ENCODE data around the gene LCLAT1.
A peak's percentile ranks its signal among the peaks of the same experiment; 100 is the strongest.

The LCLAT1 gene

GRCh38 chr2:30412684-30413570, 34.1 kb upstream of the LCLAT1 start:
- DNase-seq: no peak
- H3K27ac Mint-ChIP-seq: no peak overlapping the region
- no peaks in the 10 kb centered on the region for H3K36me3 Mint-ChIP-seq (ENCODE audit: low read depth)
- H3K9me3 Mint-ChIP-seq: peaks cover 7% of the 10 kb centered on the region
- H3K27me3 Mint-ChIP-seq: no peaks in the 10 kb centered on the region
- peaks cover 42% of the 10 kb centered on the region for H3K4me1 Mint-ChIP-seq
- no peak for ATAC-seq
- H3K4me3 Mint-ChIP-seq: no peak overlapping the region

GRCh38 chr2:30414961-30415360, 32.1 kb upstream of the LCLAT1 start:
- Mint-ChIP-seq H3K27me3 (no peaks in the 10 kb centered on the region), H3K4me3 (no peak overlapping the region), H3K27ac (no peak overlapping the region)

DNA sequence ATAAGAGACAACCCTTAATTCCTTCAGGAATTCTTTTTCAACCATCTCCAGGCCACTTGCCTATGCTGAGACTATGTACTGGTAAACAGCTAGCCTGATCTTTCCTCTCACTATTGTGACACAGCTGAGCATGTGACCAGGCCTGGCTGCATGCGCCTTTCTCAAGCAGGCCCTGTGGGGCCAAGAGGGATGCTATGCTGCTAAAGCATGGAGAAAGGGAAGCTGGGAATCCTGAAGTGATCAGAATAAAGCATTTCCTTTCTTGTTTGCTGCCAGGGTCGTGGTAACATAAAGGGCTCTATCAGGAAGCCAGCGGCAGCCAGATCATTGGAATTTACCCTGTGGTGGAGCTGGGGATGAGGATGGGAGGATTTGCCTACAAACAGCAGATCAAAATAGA, 29.8 kb upstream of the LCLAT1 start:
- no peak for DNase-seq
- H3K4me3 Mint-ChIP-seq: no peak overlapping the region
- H3K27ac Mint-ChIP-seq: no peak overlapping the region
- no peaks in the 10 kb centered on the region for H3K36me3 Mint-ChIP-seq (ENCODE audit: low read depth)
- no peak for ATAC-seq
- H3K9me3 Mint-ChIP-seq: peaks cover 7% of the 10 kb centered on the region
- H3K27me3 Mint-ChIP-seq: no peaks in the 10 kb centered on the region
- peaks cover 25% of the 10 kb centered on the region for H3K4me1 Mint-ChIP-seq

More at GRCh38 chr2:30414961-30415360, 32.1 kb upstream of the LCLAT1 start:
- peaks cover 7% of the 10 kb centered on the region for H3K9me3 Mint-ChIP-seq
- DNase-seq: no peak
- no peaks in the 10 kb centered on the region for H3K36me3 Mint-ChIP-seq (ENCODE audit: low read depth)
- peaks cover 23% of the 10 kb centered on the region for H3K4me1 Mint-ChIP-seq
- no peak for ATAC-seq

DNA sequence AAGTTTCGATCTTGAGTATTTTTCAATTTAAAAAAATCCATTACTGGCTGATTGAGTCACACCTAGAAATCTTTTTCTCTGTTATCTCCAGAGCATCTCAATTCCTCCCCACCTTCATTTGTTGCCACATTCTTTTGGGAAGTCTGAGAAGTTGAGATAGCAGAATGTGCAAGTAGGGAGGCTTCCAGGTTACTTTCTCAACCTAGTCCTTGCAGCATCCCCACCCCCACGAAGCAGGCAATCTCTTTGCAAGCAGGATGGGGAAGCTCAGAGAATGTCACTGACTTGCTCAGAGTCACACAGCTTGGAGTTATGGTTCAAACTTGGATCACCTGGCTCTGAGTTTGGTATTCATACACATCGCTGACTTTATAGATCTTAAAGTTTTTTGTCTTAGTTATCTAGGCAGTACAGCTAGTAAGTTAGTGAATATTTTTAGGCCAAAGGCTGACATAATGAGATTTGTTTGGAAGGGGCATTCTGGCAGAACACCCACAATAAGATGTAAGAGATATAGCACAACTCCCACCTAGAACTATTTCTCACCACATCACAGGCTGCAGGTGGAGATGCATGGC, 25.9 kb upstream of the LCLAT1 start:
- Mint-ChIP-seq H3K27ac (peak overlapping the region; percentile 92), H3K4me1 (peaks cover 49% of the 10 kb centered on the region), H3K9me3 (no peaks in the 10 kb centered on the region), H3K36me3 (ENCODE audit: low read depth) (no peaks in the 10 kb centered on the region), H3K27me3 (no peaks in the 10 kb centered on the region), H3K4me3 (peak overlapping the region; percentile 61)
- ATAC-seq (no peak), DNase-seq (no peak)

GRCh38 chr2:30421604-30422443, 25.2 kb upstream of the LCLAT1 start:
- peak; percentile 63 for ATAC-seq
- no peaks in the 10 kb centered on the region for H3K9me3 Mint-ChIP-seq
- no peaks in the 10 kb centered on the region for H3K36me3 Mint-ChIP-seq (ENCODE audit: low read depth)
- peak overlapping the region; percentile 61 for H3K4me3 Mint-ChIP-seq
- H3K4me1 Mint-ChIP-seq: peaks cover 53% of the 10 kb centered on the region
- peak; percentile 17 for DNase-seq
- no peaks in the 10 kb centered on the region for H3K27me3 Mint-ChIP-seq
- H3K27ac Mint-ChIP-seq: peak overlapping the region; percentile 92

- no peaks in the 10 kb centered on the region for H3K36me3 Mint-ChIP-seq (ENCODE audit: low read depth)
- no peaks in the 10 kb centered on the region for H3K27me3 Mint-ChIP-seq
- peak overlapping the region; percentile 61 for H3K4me3 Mint-ChIP-seq
- H3K9me3 Mint-ChIP-seq: no peaks in the 10 kb centered on the region
- ATAC-seq (peak; percentile 98), DNase-seq (peak; percentile 83)
- H3K4me1 Mint-ChIP-seq: peaks cover 50% of the 10 kb centered on the region
- H3K27ac Mint-ChIP-seq: peak overlapping the region; percentile 92
Measured at GRCh38 chr2:30422444-30423040, 24.5 kb upstream of the LCLAT1 start.

DNA sequence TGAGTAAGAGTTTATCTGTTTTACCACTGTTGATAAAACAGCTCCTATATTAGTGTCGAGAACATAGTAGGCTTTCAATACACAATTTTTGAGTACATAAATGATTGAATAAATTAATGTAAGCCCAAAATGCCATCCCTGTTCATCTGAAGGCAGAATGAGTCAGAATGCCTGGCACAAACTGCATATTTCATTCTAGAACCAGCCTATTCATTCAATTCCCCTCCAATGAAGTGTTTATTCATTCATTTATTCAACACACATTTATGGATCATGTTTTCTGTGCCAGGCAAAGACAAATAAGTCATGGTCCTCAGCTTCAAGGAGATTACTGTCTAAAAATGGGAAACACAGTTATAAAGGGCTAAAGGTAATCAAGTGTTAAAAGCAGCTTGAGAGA, 22.8 kb upstream of the LCLAT1 start:
- Mint-ChIP-seq H3K4me3 (no peak overlapping the region), H3K4me1 (peaks cover 67% of the 10 kb centered on the region), H3K9me3 (no peaks in the 10 kb centered on the region), H3K27me3 (no peaks in the 10 kb centered on the region), H3K27ac (peak overlapping the region; percentile 32), H3K36me3 (ENCODE audit: low read depth) (no peaks in the 10 kb centered on the region)
- ATAC-seq: no peak
- no peak for DNase-seq

GRCh38 chr2:30425326-30425725, 21.7 kb upstream of the LCLAT1 start:
- ATAC-seq: no peak

GRCh38 chr2:30427606-30428347, 19.3 kb upstream of the LCLAT1 start:
- peak overlapping the region; percentile 54 for H3K27ac Mint-ChIP-seq
- H3K9me3 Mint-ChIP-seq: no peaks in the 10 kb centered on the region
- ATAC-seq (no peak), DNase-seq (no peak)
- no peaks in the 10 kb centered on the region for H3K36me3 Mint-ChIP-seq (ENCODE audit: low read depth)
- H3K4me1 Mint-ChIP-seq: peaks cover 44% of the 10 kb centered on the region
- no peak overlapping the region for H3K4me3 Mint-ChIP-seq
- H3K27me3 Mint-ChIP-seq: no peaks in the 10 kb centered on the region

More at GRCh38 chr2:30425326-30425725, 21.7 kb upstream of the LCLAT1 start:
- H3K4me3 Mint-ChIP-seq: no peak overlapping the region
- no peaks in the 10 kb centered on the region for H3K36me3 Mint-ChIP-seq (ENCODE audit: low read depth)
- H3K9me3 Mint-ChIP-seq: no peaks in the 10 kb centered on the region
- H3K27me3 Mint-ChIP-seq: no peaks in the 10 kb centered on the region
- H3K4me1 Mint-ChIP-seq: peaks cover 69% of the 10 kb centered on the region
- no peak for DNase-seq
- no peak overlapping the region for H3K27ac Mint-ChIP-seq

GRCh38 chr2:30428348-30428662, 18.7 kb upstream of the LCLAT1 start:
- DNase-seq: no peak
- Mint-ChIP-seq H3K36me3 (ENCODE audit: low read depth) (no peaks in the 10 kb centered on the region), H3K4me3 (peak overlapping the region; percentile 48), H3K27ac (peak overlapping the region; percentile 54), H3K27me3 (no peaks in the 10 kb centered on the region), H3K4me1 (peaks cover 39% of the 10 kb centered on the region), H3K9me3 (no peaks in the 10 kb centered on the region)
- no peak for ATAC-seq

GRCh38 chr2:30428827-30429461, 18.1 kb upstream of the LCLAT1 start:
- H3K36me3 Mint-ChIP-seq (ENCODE audit: low read depth): no peaks in the 10 kb centered on the region
- peak overlapping the region; percentile 54 for H3K27ac Mint-ChIP-seq
- DNase-seq (no peak), ATAC-seq (peak; percentile 74)
- no peaks in the 10 kb centered on the region for H3K9me3 Mint-ChIP-seq
- peaks cover 35% of the 10 kb centered on the region for H3K4me1 Mint-ChIP-seq
- no peaks in the 10 kb centered on the region for H3K27me3 Mint-ChIP-seq
- H3K4me3 Mint-ChIP-seq: peak overlapping the region; percentile 48

- H3K36me3 Mint-ChIP-seq (ENCODE audit: low read depth): no peaks in the 10 kb centered on the region
- DNase-seq (no peak), ATAC-seq (no peak)
- no peaks in the 10 kb centered on the region for H3K9me3 Mint-ChIP-seq
- no peak overlapping the region for H3K4me3 Mint-ChIP-seq
- H3K4me1 Mint-ChIP-seq: peaks cover 28% of the 10 kb centered on the region
- no peaks in the 10 kb centered on the region for H3K27me3 Mint-ChIP-seq
- no peak overlapping the region for H3K27ac Mint-ChIP-seq
Measured at GRCh38 chr2:30433541-30434299, 13.3 kb upstream of the LCLAT1 start.

DNA sequence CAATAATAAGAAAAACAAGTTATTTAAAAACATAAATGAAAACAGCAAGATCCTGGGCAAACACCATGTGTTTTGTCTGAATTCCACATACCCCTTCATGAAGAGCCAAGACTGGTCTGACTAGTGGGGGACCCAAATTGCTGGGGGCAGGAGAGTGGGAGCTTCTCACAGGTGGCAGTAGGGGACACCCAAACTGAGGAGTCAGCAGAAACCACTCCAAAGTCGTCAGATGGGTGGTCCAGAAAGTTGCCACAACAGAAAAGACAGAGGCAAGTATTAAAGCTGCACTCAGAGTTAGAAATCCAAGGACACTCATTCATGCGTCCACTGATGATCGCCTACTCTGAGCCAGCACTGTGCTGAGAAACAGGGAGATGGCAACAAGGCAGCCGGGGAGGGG, 12.3 kb upstream of the LCLAT1 start:
- Mint-ChIP-seq H3K4me3 (no peak overlapping the region), H3K9me3 (no peaks in the 10 kb centered on the region), H3K36me3 (ENCODE audit: low read depth) (no peaks in the 10 kb centered on the region), H3K4me1 (peaks cover 26% of the 10 kb centered on the region), H3K27ac (no peak overlapping the region), H3K27me3 (no peaks in the 10 kb centered on the region)
- DNase-seq (no peak), ATAC-seq (no peak)
